ENCODE data around the gene SLCO2A1.

The SLCO2A1 gene

DNA sequence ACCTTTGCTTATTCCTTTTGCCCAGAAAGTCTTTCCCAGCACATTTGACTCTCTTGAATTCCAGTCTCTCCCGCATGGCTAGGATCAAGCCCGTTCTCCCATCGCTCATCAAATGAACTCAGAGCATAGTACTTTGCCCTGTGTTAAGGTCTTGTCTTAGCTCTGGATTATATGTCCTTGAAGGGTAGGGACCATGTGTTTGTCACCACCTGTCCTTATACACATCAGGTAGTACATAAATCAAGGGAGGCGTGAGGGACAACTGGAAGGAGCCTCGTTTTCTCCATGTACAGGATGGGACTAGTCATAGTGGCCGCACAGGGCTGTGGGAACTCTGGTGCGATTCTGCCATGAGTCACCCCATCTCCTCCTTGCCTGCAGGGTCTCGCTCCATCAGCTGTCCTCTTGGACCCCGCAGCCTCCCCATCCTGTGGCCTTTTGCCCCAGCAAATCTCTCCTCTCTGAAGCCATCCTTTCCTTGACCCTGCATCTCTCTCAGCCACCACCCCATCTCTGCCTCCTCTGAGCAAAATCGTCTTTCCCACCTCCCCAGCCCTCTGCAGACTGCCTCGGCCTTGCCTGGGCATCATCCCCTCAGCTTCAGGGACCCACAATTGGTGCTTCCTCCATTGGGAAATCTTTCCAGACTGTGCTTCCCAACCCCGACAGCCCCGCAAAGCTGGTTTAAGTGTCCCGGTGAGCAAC is 100.7 kb downstream of the SLCO2A1 start:
- no peak for DNase-seq

GRCh38 chr3:133928136-133928893 is 101.4 kb downstream of the SLCO2A1 start:
- no peak for DNase-seq

DNA sequence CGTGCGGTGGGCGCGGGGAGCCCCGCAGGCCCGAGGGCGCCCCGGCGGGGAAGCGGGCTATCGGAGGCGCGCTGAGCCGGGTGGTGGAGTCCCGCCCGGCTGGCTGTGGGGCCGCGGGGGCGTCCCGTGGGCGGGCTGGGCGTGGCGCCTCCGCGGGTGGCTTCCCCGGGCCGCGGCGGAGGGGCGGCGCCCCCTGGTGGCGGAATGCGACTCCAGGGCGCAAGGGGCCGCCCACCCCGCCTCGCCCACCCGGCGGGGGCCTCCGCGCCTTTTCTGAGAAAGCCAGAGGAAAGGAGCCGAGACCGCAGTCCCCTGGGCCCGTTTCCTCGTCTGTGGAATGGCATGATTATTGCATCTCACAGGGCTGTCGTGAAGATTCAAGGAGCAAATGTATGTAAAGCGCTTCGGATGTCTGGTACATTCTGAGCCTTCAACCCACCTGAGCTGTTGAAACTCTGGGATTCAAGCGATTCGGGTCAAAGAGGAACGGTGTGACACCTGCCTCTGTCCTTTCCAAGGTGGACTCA is 102.1 kb downstream of the SLCO2A1 start:
- peak; percentile 76 for DNase-seq

DNA sequence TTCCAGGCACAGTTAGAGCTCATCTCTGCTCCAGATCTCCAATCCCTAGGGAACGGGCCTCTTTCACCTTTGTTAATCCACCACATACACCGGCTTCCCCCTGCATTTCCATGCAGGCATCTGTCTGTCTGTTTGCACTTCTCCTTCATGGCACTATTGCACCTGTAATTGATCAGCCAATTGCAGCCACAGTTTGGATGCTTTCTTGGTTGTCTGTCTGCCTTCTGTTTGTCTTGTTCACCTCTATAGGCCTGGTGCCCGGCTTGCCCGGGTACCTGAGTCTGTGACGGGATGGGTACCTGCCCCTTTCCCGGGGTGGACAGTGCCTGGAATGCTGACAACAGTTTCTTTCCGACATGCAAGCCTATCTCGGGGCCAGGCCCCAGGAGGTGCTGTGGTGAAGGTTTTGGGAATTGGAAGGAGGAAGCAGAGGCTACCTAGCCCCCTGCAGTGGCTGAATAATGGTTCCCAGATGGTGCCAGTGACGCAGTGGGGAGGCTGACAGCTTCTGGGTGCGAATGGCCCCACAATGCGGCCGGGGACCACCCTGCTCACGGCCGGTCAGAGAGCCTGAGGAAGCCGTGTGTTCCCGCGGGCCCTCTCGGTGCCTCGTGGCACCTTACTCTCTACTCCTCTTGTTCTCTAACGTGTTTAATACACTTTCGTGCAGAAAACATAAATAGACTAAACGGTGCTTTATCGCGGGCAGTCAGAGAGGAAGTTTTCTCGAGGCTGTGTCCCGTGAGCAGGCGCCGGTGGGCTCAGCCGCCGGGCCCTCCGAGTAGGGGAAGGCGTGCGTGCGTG is 102.8 kb downstream of the SLCO2A1 start:
- no peak for DNase-seq

GRCh38 chr3:133925960-133926735 is 103.6 kb downstream of the SLCO2A1 start:
- DNase-seq = no peak

- DNase-seq = no peak
These were observed 105.7 kb downstream of the SLCO2A1 start for GRCh38 chr3:133924041-133924440.

DNA sequence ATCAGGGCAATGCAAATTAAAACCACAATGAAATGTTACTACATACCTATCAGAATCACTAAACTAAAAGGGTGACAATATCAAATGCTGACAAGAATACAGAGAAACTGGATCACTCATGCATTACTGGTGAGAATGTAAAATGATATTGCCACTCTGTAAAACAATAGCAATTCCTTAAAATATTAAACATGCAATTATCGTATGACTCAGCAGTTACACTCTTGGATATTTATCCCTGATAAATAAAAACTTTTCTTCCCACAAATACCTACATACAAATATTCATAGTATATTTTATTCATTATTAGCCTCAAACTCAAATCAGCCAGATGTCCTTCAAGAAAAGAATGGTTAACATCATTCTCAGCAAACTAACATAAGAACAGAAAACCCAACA is 108.1 kb downstream of the SLCO2A1 start:
- no peak for DNase-seq

- DNase-seq = no peak
These were observed 112.6 kb downstream of the SLCO2A1 start for GRCh38 chr3:133917144-133917543.

DNA sequence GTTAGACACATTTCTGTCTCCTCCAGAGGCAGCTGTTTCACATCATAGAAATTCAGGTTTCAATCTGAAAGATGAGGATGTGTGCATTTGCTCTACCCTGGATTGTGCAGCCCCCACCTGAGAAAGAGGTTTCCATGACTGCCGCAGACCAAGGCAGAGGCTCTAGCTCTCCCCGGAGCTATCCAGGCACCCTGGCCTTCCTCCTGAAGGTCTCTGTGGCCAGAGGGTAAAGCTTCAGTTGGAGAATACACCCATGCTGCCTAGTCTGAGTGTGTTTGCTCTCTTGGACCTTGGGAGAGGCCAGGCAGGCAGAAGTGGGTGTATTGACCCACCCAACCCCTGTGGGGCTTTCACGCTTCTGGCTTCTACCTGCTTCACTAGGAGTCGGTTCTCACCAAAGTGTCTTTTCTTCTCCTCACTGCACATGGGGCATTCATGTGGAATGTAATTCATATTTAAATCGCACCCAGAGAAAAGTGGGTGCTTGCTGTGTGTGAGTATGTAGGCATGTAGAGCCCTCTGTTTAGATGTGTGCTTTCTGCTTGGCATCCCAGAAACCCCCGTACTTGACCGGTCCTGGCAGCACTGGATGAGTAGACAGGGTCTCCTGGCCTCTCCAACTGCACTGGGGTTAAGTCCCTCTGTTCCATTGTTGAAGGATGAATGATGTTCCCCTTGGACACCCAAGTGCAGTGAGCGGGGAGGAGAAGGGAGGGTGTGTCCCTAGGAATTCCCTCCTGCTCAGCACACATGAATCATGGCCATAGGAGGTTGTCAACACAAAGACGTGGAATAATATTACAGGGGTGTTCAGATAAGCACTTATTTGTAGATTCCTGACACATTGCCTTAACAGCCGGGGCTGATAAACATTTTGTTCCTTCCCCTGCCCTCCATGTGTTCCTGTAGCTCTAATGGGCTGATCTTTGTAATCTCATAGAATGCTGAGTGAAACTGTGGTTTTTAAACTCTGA is 113.8 kb downstream of the SLCO2A1 start:
- DNase-seq = no peak

DNA sequence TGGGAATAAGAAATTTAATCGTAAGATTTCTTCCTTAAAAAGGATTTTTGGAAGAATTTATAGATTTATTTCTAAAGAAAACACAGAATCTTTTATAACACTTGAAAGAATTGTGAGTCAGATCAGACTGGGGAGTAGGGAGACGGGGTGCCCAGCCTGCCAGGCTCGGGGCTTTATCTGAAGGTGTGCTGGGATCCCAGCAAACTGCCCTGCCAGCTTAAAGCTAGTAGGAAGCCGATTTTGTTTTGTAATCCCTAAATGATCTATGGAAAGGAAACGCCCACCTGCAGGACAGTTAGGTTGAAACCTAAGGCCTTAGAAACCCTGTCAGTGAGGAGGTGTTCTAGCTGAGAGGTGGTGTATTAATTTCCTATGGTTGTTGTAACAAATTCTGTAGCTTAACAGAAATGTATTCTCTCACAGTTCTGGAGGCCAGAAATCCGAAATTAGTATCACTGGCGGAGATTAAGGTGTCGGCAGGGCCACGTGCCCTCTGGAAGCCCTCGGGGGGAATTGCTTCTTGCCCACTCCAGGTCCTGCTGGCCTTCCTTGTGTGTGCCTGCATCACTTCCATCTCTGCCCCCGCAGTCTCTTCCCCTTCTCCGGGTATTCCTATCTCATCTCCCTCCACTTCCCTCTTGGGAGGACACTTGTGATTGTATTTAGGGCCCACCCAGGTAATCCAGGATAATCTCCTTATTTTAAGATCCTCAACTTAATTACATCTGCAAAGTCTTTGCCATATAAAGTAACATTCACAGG is 114.7 kb downstream of the SLCO2A1 start:
- DNase-seq = no peak

GRCh38 chr3:133910422-133910821 is 119.3 kb downstream of the SLCO2A1 start:
- no peak for DNase-seq

DNA sequence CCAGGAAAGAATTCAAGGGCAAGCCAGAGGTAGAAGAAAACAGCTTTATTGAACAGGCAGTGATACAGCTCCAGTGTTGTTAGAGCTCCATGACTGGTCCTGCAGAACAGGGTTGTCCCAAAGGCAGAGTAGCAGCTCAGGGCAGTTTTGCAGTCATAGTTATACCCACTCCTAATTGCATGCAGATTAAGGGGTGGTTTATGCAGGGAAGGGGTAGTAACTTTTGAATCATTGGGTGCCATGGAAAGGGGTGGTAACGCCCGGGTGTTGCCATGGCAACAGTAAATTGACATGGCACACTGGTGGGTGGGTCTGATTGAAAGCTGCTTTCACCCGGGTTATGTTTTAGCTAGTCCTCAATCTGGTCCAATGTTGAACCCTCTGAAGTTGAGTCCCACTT is 124.3 kb downstream of the SLCO2A1 start:
- DNase-seq = no peak

GRCh38 chr3:133901847-133902246 is 127.9 kb downstream of the SLCO2A1 start:
- no peak for DNase-seq

GRCh38 chr3:133901083-133901482 is 128.6 kb downstream of the SLCO2A1 start:
- DNase-seq = no peak

DNA sequence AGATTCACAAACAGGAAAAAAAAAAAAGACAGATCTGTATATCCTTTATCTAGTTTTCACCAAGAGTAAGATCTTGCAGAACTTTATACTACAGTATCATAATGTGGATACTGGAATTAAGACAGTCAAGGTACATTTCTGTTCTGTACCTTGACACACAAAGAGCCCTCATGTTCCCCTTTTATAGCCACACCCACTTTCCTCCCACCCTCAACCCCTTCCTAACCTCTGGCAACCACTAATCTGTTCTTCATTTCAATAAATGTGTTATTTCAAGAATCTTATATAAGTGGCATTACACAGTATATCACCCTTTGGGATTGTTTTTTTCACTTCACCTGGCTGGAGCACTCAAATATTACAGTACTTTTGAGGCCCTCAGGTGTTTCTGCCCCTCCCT is 130.4 kb downstream of the SLCO2A1 start:
- no peak for DNase-seq

- DNase-seq = no peak
These were observed 132.2 kb downstream of the SLCO2A1 start for GRCh38 chr3:133897547-133897946.

DNA sequence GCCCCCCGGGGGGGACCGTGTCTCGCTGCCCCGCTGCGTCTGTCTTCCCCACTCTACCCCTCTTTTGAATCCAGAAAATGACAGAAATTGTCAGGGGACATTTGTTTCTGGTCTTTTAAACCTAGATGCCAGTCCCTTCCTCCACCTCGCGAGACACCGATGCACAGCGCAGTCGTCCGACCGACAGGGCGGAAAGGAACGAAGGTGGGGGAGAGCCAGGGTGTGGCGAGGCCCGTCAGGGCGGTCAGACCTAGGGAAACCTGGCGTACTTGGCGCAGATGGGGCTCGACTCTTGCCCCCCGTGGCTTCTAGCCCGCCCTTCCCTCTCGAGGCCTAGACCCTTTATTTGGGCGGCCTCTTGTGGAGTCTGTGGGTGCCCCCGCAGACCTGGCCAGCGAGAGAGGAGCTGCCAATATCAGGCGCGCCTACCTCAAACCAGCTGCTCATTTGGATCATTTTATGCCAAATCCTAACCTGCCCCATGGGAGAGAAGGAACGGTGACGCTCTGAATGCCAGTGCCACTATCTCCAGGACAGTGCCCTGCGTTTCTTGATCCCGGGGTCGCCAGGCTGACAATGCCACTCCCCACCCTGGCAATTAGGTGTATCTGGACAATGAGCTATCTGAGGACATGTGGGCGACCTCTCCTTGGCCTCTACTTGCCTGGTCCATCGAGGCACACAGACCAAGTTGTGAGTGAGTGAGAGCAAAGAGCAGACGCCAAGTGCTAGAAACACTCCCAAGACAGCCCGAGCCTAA is 133.5 kb downstream of the SLCO2A1 start:
- no peak for DNase-seq

DNA sequence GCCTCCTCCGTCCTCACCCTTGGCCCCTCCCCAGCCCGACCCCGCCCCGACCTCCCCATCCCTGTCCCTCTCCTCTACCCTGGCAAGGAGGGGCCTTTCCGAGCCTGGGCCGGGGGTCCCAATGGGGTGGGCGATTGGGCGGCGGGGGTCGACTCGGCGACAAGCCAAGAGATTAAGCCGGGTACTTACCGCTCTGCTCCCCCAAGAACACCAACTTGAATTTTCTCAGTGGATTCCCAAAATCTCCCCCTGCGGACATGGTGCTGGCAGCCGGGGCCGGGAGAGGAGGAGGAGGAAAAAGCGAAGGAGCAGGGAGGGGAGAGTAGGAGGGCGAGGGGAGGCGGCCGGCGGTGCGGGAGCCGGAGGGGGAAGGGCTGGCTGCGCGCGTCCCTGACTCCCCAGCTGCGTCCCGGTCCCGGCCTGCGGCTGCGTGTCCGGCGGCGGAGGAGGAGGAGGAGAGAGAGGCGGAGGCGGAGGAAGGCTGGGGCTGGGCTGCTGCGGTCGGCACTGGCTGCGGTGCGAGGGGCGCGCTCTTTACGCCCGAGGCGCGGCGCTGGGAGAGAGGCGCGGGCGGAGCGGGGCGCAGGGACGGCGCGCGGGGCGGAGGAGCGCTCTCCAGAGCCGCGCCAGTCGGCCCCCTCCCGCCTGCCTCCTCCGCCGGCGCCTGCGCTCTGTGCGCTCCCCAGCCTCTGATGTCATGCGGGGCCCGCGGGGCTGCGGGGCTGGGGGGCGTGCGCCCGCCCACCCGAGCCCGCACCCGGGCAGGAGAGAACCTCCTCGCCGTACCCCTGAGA is 134.3 kb downstream of the SLCO2A1 start, which contains the start of gene RAB6B:
Gene RAB6B (minus strand): TSS at position 675 of the 794 bp plus-strand sequence. CDS start 416 bp downstream, at position 259.
- no peak for DNase-seq

Data from T-helper 9 cell (primary cell).